ENCODE data around the gene PMFBP1.

GRCh38 chr16:72072514-72073342 lies 99.2 kb downstream of the PMFBP1 start:
- TF ChIP-seq REST (IDR thresholded peaks at IDR 0.05; ENCODE audit: unreplicated experiment) (no peak), POLR2AphosphoS5 (IDR thresholded peaks at IDR 0.05; ENCODE audit: low read depth) (no peak)
